Heart left ventricle (tissue), 16 donors: ENCODE data around the gene MICAL2. TPM values are rescaled to one million over a fixed set of nuclear protein-coding genes. Genes with fewer than 3 reads are reported as not detected.
A peak's percentile ranks its signal among the peaks of the same experiment; 100 is the strongest.

ENCODE experiments used
- ATAC-seq, 4 donors: fragments of 200-7000 bp; cut with Tn5 transposase; one replicate each; pipeline ENCODE4 v1.9.1; 2020 to 2022; ENCODE audit warnings: moderate library complexity in 4 of 4, mild to moderate bottlenecking in 3 of 4, moderate number of reproducible peaks in 1 of 4
- DNase-seq, 5 donors: peaks; one replicate each; pipeline ENCODE4 v3.0.0-alpha.2; 2020
- H3K27ac ChIP-seq, 12 donors: fragments of 200-600 bp; sonication (generic) in 4 of 12; one replicate each; pipeline versions ENCODE4 v1.5.0 to v1.8.0; 2016 to 2022; ENCODE audit warnings: mild to moderate bottlenecking in 2 of 12
- H3K27me3 ChIP-seq, 9 donors: fragments of 200-600 bp; sonication (generic) in 2 of 9; one replicate each; pipeline versions ENCODE4 v1.5.1 to v1.8.0; 2016 to 2022; ENCODE audit warnings: mild to moderate bottlenecking in 3 of 9
- H3K36me3 ChIP-seq, 9 donors: fragments of 200-600 bp; sonication (generic) in 2 of 9; one replicate each; pipeline versions ENCODE4 v1.5.0 to v1.8.0; 2018 to 2022; ENCODE audit warnings: mild to moderate bottlenecking in 2 of 9
- H3K4me1 ChIP-seq, 12 donors: fragments of 200-600 bp; sonication (generic) in 4 of 12; one replicate each; pipeline versions ENCODE4 v1.5.0 to v1.8.0; 2016 to 2022; ENCODE audit warnings: mild to moderate bottlenecking in 3 of 12
- H3K4me3 ChIP-seq, 12 donors: fragments of 200-600 bp; sonication (generic) in 4 of 12; one replicate each; pipeline versions ENCODE4 v1.5.0 to v1.8.0; 2017 to 2022; ENCODE audit warnings: mild to moderate bottlenecking in 9 of 12, moderate library complexity in 4 of 12
- H3K9me3 ChIP-seq, 12 donors: fragments of 200-600 bp; sonication (generic) in 4 of 12; one replicate each; pipeline versions ENCODE4 v1.5.0 to v1.8.0; 2016 to 2022; ENCODE audit warnings: mild to moderate bottlenecking in 1 of 12
- POLR2A ChIP-seq, 2 donors: fragments of 450-650 bp; IDR thresholded peaks; one replicate each; pipeline ENCODE4 v1.6.1; 2017; ENCODE audit warnings: antibody characterized with exemption in 2 of 2, mild to moderate bottlenecking in 2 of 2, moderate library complexity in 2 of 2
- whole genome bisulfite sequencing, 4 donors: extraction: QIAGEN DNeasy Blood & Tissue Kit in 2 of 4; methylation state at CpG; one replicate each; pipeline versions ENCODE4 v1.1.5 to v1.1.7; 2013 to 2018; 5-methylcytosine and 5-hydroxymethylcytosine counted together
- intact Hi-C, 10 donors: fragments of 100-400 bp; cut with DNase I; formaldehyde crosslinking; loops; one replicate each; pipeline versions ENCODE4 v1.11.1 to v1.14.2; 2022
- polyA plus RNA-seq, 2 donors: library from polyadenylated mRNA; stranded (reverse); fragments of 200-250 nt; gene quantifications; one replicate each; pipeline ENCODE4 v1.2.3, GENCODE V29; 2013
- total RNA-seq, 9 donors: library from RNA; depleted of rRNA in 2 of 9; stranded (reverse); fragments of >200 nt in 2 of 9; fragmentation: NEBNext Ultra II Directional in 3 of 9; extraction: Animal tissue kit (Norgen Biotek cat#: 25700) in 3 of 9; gene quantifications; one replicate each; pipeline versions ENCODE4 v1.1.0 to v1.2.4, GENCODE V29; 2016 to 2023
- TF ChIP-seq, protein P1 (sequence below), 12 donors: fragments of 200-600 bp; sonication (generic) in 4 of 12; IDR thresholded peaks; one replicate each; pipeline versions ENCODE4 v1.5.0 to v1.8.0; 2018 to 2022; ENCODE audit warnings: antibody characterized with exemption in 12 of 12, mild to moderate bottlenecking in 5 of 12
- donor health status: ischemic (EF 13 %, LVEDD 7.1; RV severe dilation, severe dysfunction).
- donor health status: healthy with polysubstance abuse.
- donor health status: DM: no; HTN: yes; CAD: no.
- donor health status: DM: no; HTN: no; CAD: no.
- donor health status: ischemic (EF 25% LVEDD 6.9; RV normal size, moderate dysfunction).
- donor health status: ischemic (EF 25% LVEDD 5.7; RV mildly dilated, moderate dysfunction).
- donor health status: healthy.
- donor health status: DM: yes; HTN: yes; CAD: no.
- donor health status: ischemic (EF 35%, LVEDD 5.7; RV mildly dilated, moderate dysfunction).
- donor health status: nonischemic (EF 11% LVEDD 7.7; RV severe dilation, severe dysfunction).
- donor health status: DM: yes; HTN: yes; CAD: no.
- donor health status: PGD.
- donor health status: ischemic (EF 29% LVEDD 5.4; RV normal size, mild dysfunction).
- donor health status: nonischemic (EF 23%, LVEDD 6.1; RV moderate dilation, normal function).

The MICAL2 gene
- total and polyA plus RNA-seq, 11 donors = 37.6 to 110 (median 86.4) TPM

DNA sequence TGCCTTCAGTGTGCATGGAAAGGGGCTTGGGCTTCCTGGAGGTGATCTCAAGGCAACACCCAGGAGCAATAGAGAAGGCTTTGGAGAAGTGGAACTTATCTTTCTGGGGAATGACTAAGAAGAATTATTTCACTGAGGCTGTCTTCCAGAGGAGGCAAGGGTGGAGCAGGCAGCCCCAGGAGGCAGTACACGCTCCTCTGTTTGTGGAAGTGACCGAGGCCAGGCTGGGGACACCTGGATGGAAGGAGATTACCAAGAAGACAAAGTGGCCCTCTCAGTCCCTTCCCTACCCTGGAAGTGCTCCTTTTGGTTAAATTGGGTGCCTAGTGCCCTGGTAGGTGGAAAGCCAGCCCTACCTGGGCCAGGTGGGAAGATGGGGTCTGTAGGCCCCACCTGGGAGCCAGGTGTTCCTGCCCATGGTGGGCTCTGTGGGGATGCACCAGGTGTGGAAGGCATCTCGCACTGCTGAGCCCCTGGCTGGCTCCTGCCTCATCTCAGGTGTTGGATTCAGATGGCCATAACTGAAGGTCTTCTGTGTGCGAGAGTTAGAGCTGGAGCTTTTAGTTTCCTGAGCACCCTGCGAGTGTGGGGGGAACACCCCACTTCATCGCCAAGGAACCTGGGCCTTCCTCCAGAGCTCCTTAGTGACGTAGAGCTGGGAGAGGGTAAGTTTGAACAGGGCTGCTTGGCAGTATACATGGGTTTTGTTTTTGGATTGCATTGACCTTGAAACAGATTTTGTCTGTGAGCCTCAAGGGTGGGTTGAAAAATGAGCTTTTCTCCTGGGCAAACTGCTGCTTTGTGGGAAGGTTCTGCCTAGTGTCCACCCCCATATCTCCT lies 46.1 kb downstream of the MICAL2 start:
- 82 to 91% (median 85%) methylated on average over 7 of the region's 7 CpGs for WGBS, 4 donors
- intact Hi-C loops = loop anchor here in 2 of 10 donors (5.0 to 10.0 kb wide), 3 partner anchors 44 to 81 kb away; partner anchors contain the start of gene MICAL2 (in 1 of the 2)
- Histone ChIP-seq H3K4me3 (no peak overlapping the region), H3K27ac (peak overlapping the region in 9 of 12 donors; percentile 15 to 94 (median 84)), H3K36me3 (peaks cover 0 to 30% (median 14%) of the 10 kb centered on the region in 9 donors), H3K4me1 (peaks cover 3 to 63% (median 49%) of the 10 kb centered on the region in 12 donors), H3K9me3 (no peaks in the 10 kb centered on the region), H3K27me3 (no peaks in the 10 kb centered on the region)
- TF ChIP-seq POLR2A (IDR thresholded peaks at IDR 0.05) = no peak
- TF ChIP-seq, protein P1, sequence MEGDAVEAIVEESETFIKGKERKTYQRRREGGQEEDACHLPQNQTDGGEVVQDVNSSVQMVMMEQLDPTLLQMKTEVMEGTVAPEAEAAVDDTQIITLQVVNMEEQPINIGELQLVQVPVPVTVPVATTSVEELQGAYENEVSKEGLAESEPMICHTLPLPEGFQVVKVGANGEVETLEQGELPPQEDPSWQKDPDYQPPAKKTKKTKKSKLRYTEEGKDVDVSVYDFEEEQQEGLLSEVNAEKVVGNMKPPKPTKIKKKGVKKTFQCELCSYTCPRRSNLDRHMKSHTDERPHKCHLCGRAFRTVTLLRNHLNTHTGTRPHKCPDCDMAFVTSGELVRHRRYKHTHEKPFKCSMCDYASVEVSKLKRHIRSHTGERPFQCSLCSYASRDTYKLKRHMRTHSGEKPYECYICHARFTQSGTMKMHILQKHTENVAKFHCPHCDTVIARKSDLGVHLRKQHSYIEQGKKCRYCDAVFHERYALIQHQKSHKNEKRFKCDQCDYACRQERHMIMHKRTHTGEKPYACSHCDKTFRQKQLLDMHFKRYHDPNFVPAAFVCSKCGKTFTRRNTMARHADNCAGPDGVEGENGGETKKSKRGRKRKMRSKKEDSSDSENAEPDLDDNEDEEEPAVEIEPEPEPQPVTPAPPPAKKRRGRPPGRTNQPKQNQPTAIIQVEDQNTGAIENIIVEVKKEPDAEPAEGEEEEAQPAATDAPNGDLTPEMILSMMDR (IDR thresholded peaks at IDR 0.05) = no peak
- ATAC-seq (no peak), DNase-seq (peak in 1 of 5 donors; percentile 9)

DNA sequence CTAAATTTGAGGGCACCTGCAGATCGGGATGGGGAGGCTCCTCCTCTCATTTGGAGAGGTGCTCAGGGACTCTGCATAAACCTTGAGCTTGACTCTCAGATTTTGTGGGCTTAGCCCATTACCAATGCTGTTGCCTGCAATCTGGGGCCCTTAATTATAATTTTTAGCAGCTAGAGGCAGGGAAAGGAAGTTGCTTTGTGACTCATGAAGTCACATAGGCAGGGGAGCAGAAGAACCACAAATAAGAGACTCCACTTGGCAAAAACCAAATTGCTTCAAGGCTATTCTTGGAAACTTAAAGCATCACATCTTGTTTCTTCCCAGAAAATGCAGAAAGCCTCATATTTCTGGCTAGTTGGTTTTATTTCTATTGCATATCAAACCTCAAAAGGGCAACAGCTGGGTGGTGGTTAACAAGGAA lies 46.9 kb downstream of the MICAL2 start:
- 42 to 86% (median 67%) methylated on average over 1 of the region's 1 CpG for WGBS, 4 donors
- DNase-seq = no peak
- no peak for ATAC-seq
- H3K9me3 ChIP-seq = no peaks in the 10 kb centered on the region
- H3K27ac ChIP-seq = peak overlapping the region in 9 of 12 donors; percentile 15 to 96 (median 89)
- H3K36me3 ChIP-seq = peaks cover 0 to 34% (median 18%) of the 10 kb centered on the region in 9 donors
- peaks cover 3 to 67% (median 55%) of the 10 kb centered on the region in 12 donors for H3K4me1 ChIP-seq
- intact Hi-C loops = loop anchor here in 2 of 10 donors (5.0 to 10.0 kb wide), 3 partner anchors 45 to 80 kb away; partner anchors contain the start of gene MICAL2 (in 1 of the 2)
- no peak for TF ChIP-seq POLR2A (IDR thresholded peaks at IDR 0.05)
- TF ChIP-seq, protein P1 (IDR thresholded peaks at IDR 0.05) = no peak
- no peak overlapping the region for H3K4me3 ChIP-seq
- H3K27me3 ChIP-seq = no peaks in the 10 kb centered on the region

DNA sequence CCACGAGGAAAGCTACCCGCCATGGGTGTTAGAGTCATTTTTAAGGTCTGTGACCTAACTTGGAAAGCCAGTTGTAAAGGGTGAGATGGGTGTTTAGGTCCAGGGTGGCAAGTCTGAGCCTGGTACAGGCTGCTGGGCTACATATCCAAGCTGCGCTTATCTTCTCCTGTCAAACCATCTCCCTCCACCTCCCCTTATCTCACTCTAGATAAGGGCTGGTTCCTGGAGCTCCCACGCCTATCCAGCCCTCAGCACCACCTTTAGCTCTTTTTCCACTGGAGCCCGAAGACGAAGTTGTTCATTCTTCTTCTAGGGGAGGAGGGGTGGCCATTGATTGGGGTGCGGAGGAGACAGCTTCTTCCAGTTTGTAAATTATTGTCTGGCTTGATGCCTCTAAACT lies 48.5 kb downstream of the MICAL2 start:
- H3K4me1 ChIP-seq = peaks cover 3 to 84% (median 68%) of the 10 kb centered on the region in 12 donors
- DNase-seq = peak in 1 of 5 donors; percentile 63
- peak; percentile 42 to 84 (median 64) for ATAC-seq

More for the DNA sequence above, 48.5 kb downstream of the MICAL2 start:
- intact Hi-C loops = loop anchor here in 2 of 10 donors (5.0 to 10.0 kb wide), 3 partner anchors 47 to 78 kb away; partner anchors contain the start of gene MICAL2 (in 1 of the 2)
- TF ChIP-seq, protein P1 (IDR thresholded peaks at IDR 0.05) = no peak
- TF ChIP-seq POLR2A (IDR thresholded peaks at IDR 0.05) = no peak
- H3K27me3 ChIP-seq = no peaks in the 10 kb centered on the region
- H3K9me3 ChIP-seq = no peaks in the 10 kb centered on the region
- H3K36me3 ChIP-seq = peaks cover 0 to 35% (median 27%) of the 10 kb centered on the region in 9 donors
- no peak overlapping the region for H3K4me3 ChIP-seq
- 48 to 70% (median 56%) methylated on average over 7 of the region's 7 CpGs for WGBS, 4 donors
- peak overlapping the region; percentile 66 to 96 (median 86) for H3K27ac ChIP-seq
